Panc1 (cell line): Measurements from ENCODE around the gene IQCF2. TPM values are rescaled to one million over a fixed set of nuclear protein-coding genes. Genes with fewer than 3 reads are reported as not detected.

Experiments
- ATAC-seq: fragments of 200-7000 bp; cut with Tn5 transposase; 2 replicates; pipeline ENCODE4 v1.9.1; 2020; ENCODE audit warnings: mild to moderate bottlenecking, moderate library complexity
- BruUV-seq: library from RNA; stranded (reverse); fragments of 400-500 nt; replicated peaks from 2 replicates; lab custom pipeline; 2021; lab: Mats Ljungman, UMichigan
- CTCF ChIA-PET: fragments of 300-600 bp; sonication (Branson Sonifier 250); formaldehyde crosslinking; loops from one replicate; lab custom pipeline; 2022; ENCODE audit warnings: antibody characterized with exemption; lab: Charles Lee
- POLR2A ChIA-PET: fragments of 300-600 bp; sonication (Branson Sonifier 250); formaldehyde crosslinking; loops from one replicate; lab custom pipeline; 2022; ENCODE audit warnings: antibody characterized with exemption; lab: Charles Lee
- DNase-seq: peaks from one replicate; pipeline ENCODE4 v3.0.0-alpha.2; 2010; ENCODE audit warnings: low read depth, low spot score
- H3K27ac ChIP-seq: 2 replicates; pipeline ENCODE4 v1.5.1; 2011; ENCODE audit warnings: mild to moderate bottlenecking, low read length, inconsistent platforms
- H3K27me3 ChIP-seq: fragments of 200-500 bp; sonication (Bioruptor generic); 2 replicates; pipeline ENCODE4 v1.6.0; 2014; ENCODE audit warnings: low read length, inconsistent platforms; ENCODE audit not compliant: control insufficient read depth, insufficient read depth
- H3K36me3 ChIP-seq: fragments of 200-500 bp; sonication (Bioruptor generic); 2 replicates; pipeline ENCODE4 v1.5.1; 2014; ENCODE audit warnings: inconsistent platforms, mild to moderate bottlenecking, low read length, moderate library complexity; ENCODE audit not compliant: control insufficient read depth, insufficient read depth
- H3K4me1 ChIP-seq: 2 replicates; pipeline ENCODE4 v1.5.1; 2011; ENCODE audit warnings: inconsistent platforms, mild to moderate bottlenecking, low read length, moderate library complexity; ENCODE audit not compliant: control insufficient read depth, insufficient read depth
- H3K4me3 ChIP-seq, 2 experiments: 2 replicates each; pipeline ENCODE4 v1.5.1; 2011 to 2012; ENCODE audit warnings: low read depth in 2 of 2, low read length in 2 of 2, mild to moderate bottlenecking in 2 of 2, inconsistent platforms in 1 of 2, moderate library complexity in 1 of 2
- H3K9me3 ChIP-seq: fragments of 200-500 bp; sonication (Bioruptor generic); 2 replicates; pipeline ENCODE4 v1.5.1; 2014; ENCODE audit warnings: low read depth, mild to moderate bottlenecking, inconsistent platforms, low read length, moderate library complexity; ENCODE audit not compliant: control insufficient read depth, insufficient read depth
- POLR2AphosphoS5 ChIP-seq: IDR thresholded peaks from 2 replicates; pipeline ENCODE4 v1.6.1; 2012; ENCODE audit warnings: mild to moderate bottlenecking, low read depth, low read length, moderate library complexity
- SIN3A ChIP-seq: IDR thresholded peaks from 2 replicates; pipeline ENCODE4 v1.6.1; 2012; ENCODE audit warnings: low read depth, mild to moderate bottlenecking, low read length, moderate library complexity, borderline replicate concordance; ENCODE audit not compliant: insufficient read depth
- TCF7L2 ChIP-seq: IDR thresholded peaks from 2 replicates; pipeline ENCODE4 v1.6.1; 2011; ENCODE audit warnings: mild to moderate bottlenecking, low read depth, low read length, inconsistent platforms
- in situ Hi-C: cut with HindIII; loops from 2 replicates; pipeline ENCODE4 v1.10.0; 2016; ENCODE audit warnings: low sequenced_read_pairs, low pct_unique_long_range_greater_than_20kb
- intact Hi-C: fragments of 100-400 bp; cut with micrococcal nuclease; formaldehyde crosslinking; loops from one replicate; pipeline ENCODE4 v1.10.0; 2022; ENCODE audit not compliant: unreplicated experiment
- total RNA-seq: library from RNA; stranded (reverse); gene quantifications from one replicate; pipeline ENCODE4 v1.2.1, GENCODE V29; 2021; ENCODE audit not compliant: unreplicated experiment
- TF ChIP-seq, protein P1 (sequence below), 2 experiments: IDR thresholded peaks; 2 replicates each; pipeline ENCODE4 v1.6.1; 2011 to 2012; ENCODE audit warnings: low read depth in 2 of 2, control low read depth in 1 of 2, low read length in 1 of 2, mild to moderate bottlenecking in 1 of 2, moderate library complexity in 1 of 2; ENCODE audit not compliant: insufficient read depth in 1 of 2
- TF ChIP-seq, protein P2 (sequence below): fragments of 450-650 bp; IDR thresholded peaks from 2 replicates; pipeline ENCODE4 v1.5.1; 2017; ENCODE audit warnings: mild to moderate bottlenecking

The IQCF2 gene
- total RNA-seq, 1 experiment from 2014 or later = not detected

DNA sequence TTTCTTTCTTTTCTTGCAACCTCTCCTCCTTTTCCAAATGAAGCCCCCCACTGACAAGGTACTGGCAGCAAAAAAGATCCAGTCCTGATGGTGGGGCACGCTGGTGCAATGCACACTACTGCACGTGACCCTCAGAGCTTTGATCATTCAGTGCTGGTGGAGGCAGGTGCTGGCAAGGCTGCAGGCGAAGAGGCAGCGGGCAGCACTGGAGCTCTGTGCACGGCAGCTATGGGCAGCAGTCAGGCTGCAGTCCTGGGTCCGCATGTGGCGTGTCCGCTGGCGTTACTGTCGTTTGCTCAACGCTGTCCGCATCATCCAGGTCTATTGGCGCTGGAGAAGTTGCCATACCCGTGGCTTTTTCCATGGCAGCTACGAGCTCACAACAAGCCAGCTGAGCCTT lies 42.3 kb upstream of the IQCF2 start:
- H3K36me3 ChIP-seq = no peaks in the 10 kb centered on the region
- peaks cover 2% of the 10 kb centered on the region; the same call in 1 of the 2 replicates for H3K27me3 ChIP-seq
- H3K4me3 ChIP-seq = no peak overlapping the region
- H3K27ac ChIP-seq = no peak overlapping the region
- in situ Hi-C loops = no loop called here
- no peak for TF ChIP-seq TCF7L2
- TF ChIP-seq, protein P1, sequence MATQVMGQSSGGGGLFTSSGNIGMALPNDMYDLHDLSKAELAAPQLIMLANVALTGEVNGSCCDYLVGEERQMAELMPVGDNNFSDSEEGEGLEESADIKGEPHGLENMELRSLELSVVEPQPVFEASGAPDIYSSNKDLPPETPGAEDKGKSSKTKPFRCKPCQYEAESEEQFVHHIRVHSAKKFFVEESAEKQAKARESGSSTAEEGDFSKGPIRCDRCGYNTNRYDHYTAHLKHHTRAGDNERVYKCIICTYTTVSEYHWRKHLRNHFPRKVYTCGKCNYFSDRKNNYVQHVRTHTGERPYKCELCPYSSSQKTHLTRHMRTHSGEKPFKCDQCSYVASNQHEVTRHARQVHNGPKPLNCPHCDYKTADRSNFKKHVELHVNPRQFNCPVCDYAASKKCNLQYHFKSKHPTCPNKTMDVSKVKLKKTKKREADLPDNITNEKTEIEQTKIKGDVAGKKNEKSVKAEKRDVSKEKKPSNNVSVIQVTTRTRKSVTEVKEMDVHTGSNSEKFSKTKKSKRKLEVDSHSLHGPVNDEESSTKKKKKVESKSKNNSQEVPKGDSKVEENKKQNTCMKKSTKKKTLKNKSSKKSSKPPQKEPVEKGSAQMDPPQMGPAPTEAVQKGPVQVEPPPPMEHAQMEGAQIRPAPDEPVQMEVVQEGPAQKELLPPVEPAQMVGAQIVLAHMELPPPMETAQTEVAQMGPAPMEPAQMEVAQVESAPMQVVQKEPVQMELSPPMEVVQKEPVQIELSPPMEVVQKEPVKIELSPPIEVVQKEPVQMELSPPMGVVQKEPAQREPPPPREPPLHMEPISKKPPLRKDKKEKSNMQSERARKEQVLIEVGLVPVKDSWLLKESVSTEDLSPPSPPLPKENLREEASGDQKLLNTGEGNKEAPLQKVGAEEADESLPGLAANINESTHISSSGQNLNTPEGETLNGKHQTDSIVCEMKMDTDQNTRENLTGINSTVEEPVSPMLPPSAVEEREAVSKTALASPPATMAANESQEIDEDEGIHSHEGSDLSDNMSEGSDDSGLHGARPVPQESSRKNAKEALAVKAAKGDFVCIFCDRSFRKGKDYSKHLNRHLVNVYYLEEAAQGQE (IDR thresholded peaks at IDR 0.05; ENCODE audit: insufficient read depth in 1 of 2, low read depth in 2 of 2, low read length in 1 of 2) = no peak
- TF ChIP-seq, protein P2, sequence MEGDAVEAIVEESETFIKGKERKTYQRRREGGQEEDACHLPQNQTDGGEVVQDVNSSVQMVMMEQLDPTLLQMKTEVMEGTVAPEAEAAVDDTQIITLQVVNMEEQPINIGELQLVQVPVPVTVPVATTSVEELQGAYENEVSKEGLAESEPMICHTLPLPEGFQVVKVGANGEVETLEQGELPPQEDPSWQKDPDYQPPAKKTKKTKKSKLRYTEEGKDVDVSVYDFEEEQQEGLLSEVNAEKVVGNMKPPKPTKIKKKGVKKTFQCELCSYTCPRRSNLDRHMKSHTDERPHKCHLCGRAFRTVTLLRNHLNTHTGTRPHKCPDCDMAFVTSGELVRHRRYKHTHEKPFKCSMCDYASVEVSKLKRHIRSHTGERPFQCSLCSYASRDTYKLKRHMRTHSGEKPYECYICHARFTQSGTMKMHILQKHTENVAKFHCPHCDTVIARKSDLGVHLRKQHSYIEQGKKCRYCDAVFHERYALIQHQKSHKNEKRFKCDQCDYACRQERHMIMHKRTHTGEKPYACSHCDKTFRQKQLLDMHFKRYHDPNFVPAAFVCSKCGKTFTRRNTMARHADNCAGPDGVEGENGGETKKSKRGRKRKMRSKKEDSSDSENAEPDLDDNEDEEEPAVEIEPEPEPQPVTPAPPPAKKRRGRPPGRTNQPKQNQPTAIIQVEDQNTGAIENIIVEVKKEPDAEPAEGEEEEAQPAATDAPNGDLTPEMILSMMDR = no peak
- no peak for TF ChIP-seq SIN3A
- TF ChIP-seq POLR2AphosphoS5 = no peak
- ATAC-seq = no peak
- no peaks in the 10 kb centered on the region for H3K9me3 ChIP-seq
- intact Hi-C loops = no loop called here
- no TSS peak for BruUV-seq
- H3K4me1 ChIP-seq = no peaks in the 10 kb centered on the region
- ChIA-PET POLR2A (no interaction called here), CTCF (no interaction called here)
- DNase-seq = no peak

DNA sequence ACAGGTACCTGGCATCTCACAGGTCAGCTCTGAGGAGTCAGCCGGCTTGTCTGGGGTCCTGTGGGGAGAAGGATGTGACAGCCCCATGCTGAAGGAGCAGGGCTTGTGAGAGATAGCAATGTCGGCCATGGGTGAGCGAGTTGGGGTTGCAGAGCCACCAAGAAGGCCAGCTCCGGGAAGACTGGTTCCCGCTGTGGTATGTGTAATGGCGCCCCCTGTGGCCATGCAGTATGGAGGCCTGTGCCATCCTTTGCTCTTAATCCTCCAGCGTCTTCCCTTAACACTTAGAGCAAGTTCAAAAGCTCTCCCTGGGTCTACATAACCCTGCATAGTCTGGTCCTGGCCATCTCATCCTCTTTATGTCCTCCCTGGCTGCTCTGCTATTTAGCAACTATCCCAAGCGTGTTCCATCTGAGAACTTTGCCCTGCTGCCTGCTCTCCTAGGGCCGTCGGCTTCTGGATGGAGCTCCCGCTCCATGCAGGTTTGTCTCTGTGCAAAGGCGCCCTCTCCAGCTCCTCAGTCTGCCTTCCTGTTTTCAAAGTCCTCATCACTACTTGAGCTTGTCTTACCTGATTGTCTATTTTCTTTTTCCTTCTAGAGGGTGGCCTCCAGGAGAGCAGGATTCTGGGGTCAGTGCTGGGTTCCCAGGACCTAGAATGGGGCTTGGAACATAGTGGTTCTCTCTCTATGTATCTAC lies 41.6 kb upstream of the IQCF2 start:
- ChIA-PET POLR2A (no interaction called here), CTCF (interaction anchor here (0.7 kb wide), 1 partner anchor 53 kb away, joined by 4 read pairs; no protein-coding TSS in a partner anchor)
- no peak overlapping the region for H3K27ac ChIP-seq
- BruUV-seq = no TSS peak
- intact Hi-C loops (no loop called here), in situ Hi-C loops (no loop called here)
- TF ChIP-seq, protein P2 = peak; percentile 57
- TF ChIP-seq SIN3A (no peak), TCF7L2 (no peak)
- TF ChIP-seq, protein P1 (IDR thresholded peaks at IDR 0.05; ENCODE audit: insufficient read depth in 1 of 2, low read depth in 2 of 2, low read length in 1 of 2) = no peak
- H3K27me3 ChIP-seq = peaks cover 2% of the 10 kb centered on the region; the same call in 1 of the 2 replicates
- no peaks in the 10 kb centered on the region for H3K36me3 ChIP-seq
- no peaks in the 10 kb centered on the region for H3K9me3 ChIP-seq
- no peaks in the 10 kb centered on the region for H3K4me1 ChIP-seq
- DNase-seq (no peak), ATAC-seq (peak; percentile 74)
- no peak overlapping the region for H3K4me3 ChIP-seq
